Measurements from ENCODE around the gene RNF44.

DNA sequence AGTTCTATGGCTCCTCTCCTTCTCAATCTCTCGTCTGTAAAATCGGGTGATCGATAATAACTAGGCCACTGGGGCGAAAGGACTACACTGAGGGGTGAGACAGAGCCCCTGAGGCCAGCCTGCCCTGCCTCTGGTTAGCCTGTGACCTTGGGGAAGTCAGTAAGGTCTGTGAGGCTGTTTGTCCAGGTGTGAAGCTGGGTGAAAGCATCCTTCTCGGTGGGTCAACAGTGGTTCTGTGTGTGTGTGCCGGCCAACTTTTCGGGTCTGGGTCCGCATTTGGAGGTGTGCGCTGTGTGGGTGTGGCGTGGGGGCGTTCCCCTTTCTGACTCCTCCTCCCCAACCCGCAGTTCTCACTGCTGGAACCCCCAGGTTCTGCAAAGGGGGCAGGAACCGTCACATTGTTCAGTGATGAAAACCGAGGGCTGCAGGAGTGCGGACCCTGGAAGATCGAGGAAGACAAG is 5.0 kb upstream of the RNF44 start:
- TF ChIP-seq, protein P1, sequence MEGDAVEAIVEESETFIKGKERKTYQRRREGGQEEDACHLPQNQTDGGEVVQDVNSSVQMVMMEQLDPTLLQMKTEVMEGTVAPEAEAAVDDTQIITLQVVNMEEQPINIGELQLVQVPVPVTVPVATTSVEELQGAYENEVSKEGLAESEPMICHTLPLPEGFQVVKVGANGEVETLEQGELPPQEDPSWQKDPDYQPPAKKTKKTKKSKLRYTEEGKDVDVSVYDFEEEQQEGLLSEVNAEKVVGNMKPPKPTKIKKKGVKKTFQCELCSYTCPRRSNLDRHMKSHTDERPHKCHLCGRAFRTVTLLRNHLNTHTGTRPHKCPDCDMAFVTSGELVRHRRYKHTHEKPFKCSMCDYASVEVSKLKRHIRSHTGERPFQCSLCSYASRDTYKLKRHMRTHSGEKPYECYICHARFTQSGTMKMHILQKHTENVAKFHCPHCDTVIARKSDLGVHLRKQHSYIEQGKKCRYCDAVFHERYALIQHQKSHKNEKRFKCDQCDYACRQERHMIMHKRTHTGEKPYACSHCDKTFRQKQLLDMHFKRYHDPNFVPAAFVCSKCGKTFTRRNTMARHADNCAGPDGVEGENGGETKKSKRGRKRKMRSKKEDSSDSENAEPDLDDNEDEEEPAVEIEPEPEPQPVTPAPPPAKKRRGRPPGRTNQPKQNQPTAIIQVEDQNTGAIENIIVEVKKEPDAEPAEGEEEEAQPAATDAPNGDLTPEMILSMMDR (conservative IDR thresholded peaks at IDR 0.05; ENCODE audit: low read length): no peak
- TF ChIP-seq EZH2phosphoT487 (IDR thresholded peaks at IDR 0.05; ENCODE audit: borderline replicate concordance, low read depth, low read length): no peak
